Suprapubic skin (tissue), 4 donors: ENCODE measurements around the gene MLH3.

Experiments
- CTCF ChIP-seq, 2 donors: fragments of 200-600 bp in 1 of 2; fragments of 450-650 bp in 1 of 2; sonication (generic) in 1 of 2; IDR thresholded peaks; one replicate each; pipeline ENCODE4 v1.5.1; 2016 to 2019; ENCODE audit warnings: antibody characterized with exemption in 2 of 2, mild to moderate bottlenecking in 1 of 2, moderate library complexity in 1 of 2
- POLR2A ChIP-seq, 2 donors: fragments of 450-650 bp; IDR thresholded peaks; one replicate each; pipeline ENCODE4 v1.6.1; 2017; ENCODE audit warnings: antibody characterized with exemption in 2 of 2, mild to moderate bottlenecking in 2 of 2, moderate library complexity in 2 of 2
- POLR2AphosphoS5 ChIP-seq, 3 donors: sonication (generic); formaldehyde crosslinking; IDR thresholded peaks; one replicate each; pipeline ENCODE4 v1.6.1; 2017; ENCODE audit warnings: antibody characterized with exemption in 3 of 3

- TF ChIP-seq CTCF (IDR thresholded peaks at IDR 0.05) (no peak), POLR2A (IDR thresholded peaks at IDR 0.05) (no peak), POLR2AphosphoS5 (IDR thresholded peaks at IDR 0.05) (no peak)
Observed at GRCh38 chr14:75015496-75015895, 35.8 kb downstream of the MLH3 start.
